Fibroblast of villous mesenchyme (primary cell): ENCODE data around the gene GCC1. TPM values are rescaled to one million over a fixed set of nuclear protein-coding genes. Genes with fewer than 3 reads are reported as not detected.
A peak's percentile ranks its signal among the peaks of the same experiment; 100 is the strongest.

Source experiments
- DNase-seq: peaks from one replicate; pipeline ENCODE4 v3.0.0-alpha.2; 2010; ENCODE audit warnings: low read depth
- H3K4me3 ChIP-seq: 2 replicates; pipeline ENCODE4 v1.5.1; 2011; ENCODE audit warnings: low read depth, mild to moderate bottlenecking, low read length
- CTCF ChIP-seq: IDR thresholded peaks from 2 replicates; pipeline ENCODE4 v1.5.1; 2012; ENCODE audit warnings: low read depth, mild to moderate bottlenecking, low read length; ENCODE audit not compliant: insufficient read depth
- total RNA-seq: library from RNA; depleted of rRNA; stranded (reverse); fragments of >200 nt; gene quantifications from 2 replicates; pipeline ENCODE4 v1.2.3, GENCODE V29; 2012

GCC1 gene
- total RNA-seq, 1 donor: 19.0 TPM

- DNase-seq: no peak
- TF ChIP-seq CTCF: no peak
- H3K4me3 ChIP-seq: no peak overlapping the region
Observed at GRCh38 chr7:127600885-127601284, 15.5 kb upstream of the GCC1 start.

GRCh38 chr7:127598318-127598717 is 12.9 kb upstream of the GCC1 start:
- TF ChIP-seq CTCF: peak; percentile 50

GRCh38 chr7:127595737-127596136 is 10.3 kb upstream of the GCC1 start:
- no peak for TF ChIP-seq CTCF
- DNase-seq: no peak
- H3K4me3 ChIP-seq: no peak overlapping the region

More at GRCh38 chr7:127598318-127598717, 12.9 kb upstream of the GCC1 start:
- no peak for DNase-seq
- no peak overlapping the region for H3K4me3 ChIP-seq

GRCh38 chr7:127594490-127594889 is 9.1 kb upstream of the GCC1 start:
- no peak for DNase-seq
- TF ChIP-seq CTCF: no peak
- H3K4me3 ChIP-seq: no peak overlapping the region

GRCh38 chr7:127592550-127592949 is 7.2 kb upstream of the GCC1 start:
- H3K4me3 ChIP-seq: no peak overlapping the region
- TF ChIP-seq CTCF: no peak
- no peak for DNase-seq

- TF ChIP-seq CTCF: no peak
- no peak overlapping the region for H3K4me3 ChIP-seq
- DNase-seq: no peak
Observed at GRCh38 chr7:127591591-127591990, 6.2 kb upstream of the GCC1 start.

GRCh38 chr7:127591189-127591588 is 5.8 kb upstream of the GCC1 start:
- TF ChIP-seq CTCF: no peak
- DNase-seq: no peak

More at GRCh38 chr7:127591189-127591588, 5.8 kb upstream of the GCC1 start:
- no peak overlapping the region for H3K4me3 ChIP-seq
